ENCODE measurements around the gene FETUB. TPM values are rescaled to one million over a fixed set of nuclear protein-coding genes. Genes with fewer than 3 reads are reported as not detected.
A peak's percentile ranks its signal among the peaks of the same experiment; 100 is the strongest.

The FETUB gene
- polyA plus RNA-seq, 1 donor (not counting 4 experiments of a cell fraction or from before 2014, with no cell fraction given), result 0.25 TPM

- no peaks in the 10 kb centered on the region for H3K79me2 ChIP-seq (ENCODE audit: control insufficient read depth, insufficient read depth, low read length)
- no peak overlapping the region for H3K27ac ChIP-seq (ENCODE audit: control insufficient read depth, insufficient read depth, low read length)
- no peaks in the 10 kb centered on the region for H3K9me1 ChIP-seq (ENCODE audit: control insufficient read depth, extremely low read depth, insufficient read depth, low read length)
- no peaks in the 10 kb centered on the region for H3K27me3 ChIP-seq (ENCODE audit: control insufficient read depth, extremely low read depth, insufficient read depth, low read length)
- H3K36me3 ChIP-seq (ENCODE audit: control insufficient read depth in 2 of 2, extremely low read depth in 1 of 2, insufficient read depth in 2 of 2, low read length in 2 of 2), result no peaks in the 10 kb centered on the region
- peak overlapping the region; percentile 60 for H3K4me2 ChIP-seq (ENCODE audit: control insufficient read depth, extremely low read depth, insufficient read depth, low read depth, low read length)
- DNase-seq (ENCODE audit: low read depth, low spot score), result no peak
- dilution Hi-C loops (cut with MboI; ENCODE audit: extremely low pct_ligation_motif_present, low sequenced_read_pairs), result no loop called here
- H3K4me3 ChIP-seq (ENCODE audit: control insufficient read depth in 2 of 3, extremely low read depth in 1 of 3, insufficient read depth in 2 of 3, low read depth in 1 of 3, low read length in 3 of 3), result no peak overlapping the region
- peaks cover 45% of the 10 kb centered on the region for H3K4me1 ChIP-seq (ENCODE audit: control insufficient read depth, extremely low read depth, insufficient read depth, low read length)
- H2AFZ ChIP-seq (ENCODE audit: control insufficient read depth, low read length), result peak overlapping the region; percentile 76
- no peaks in the 10 kb centered on the region for H3K9me3 ChIP-seq (ENCODE audit: control insufficient read depth, low read depth, low read length)
- no peak overlapping the region for H3K9ac ChIP-seq (ENCODE audit: control insufficient read depth, extremely low read depth, insufficient read depth, low read length)
- peak; percentile 96 for FAIRE-seq
- no peaks in the 10 kb centered on the region for H4K20me1 ChIP-seq (ENCODE audit: control insufficient read depth, extremely low read depth, insufficient read depth, low read length)
- TF ChIP-seq EZH2 (IDR thresholded peaks at IDR 0.05; ENCODE audit: low read length), result no peak
- TF ChIP-seq, protein P1, sequence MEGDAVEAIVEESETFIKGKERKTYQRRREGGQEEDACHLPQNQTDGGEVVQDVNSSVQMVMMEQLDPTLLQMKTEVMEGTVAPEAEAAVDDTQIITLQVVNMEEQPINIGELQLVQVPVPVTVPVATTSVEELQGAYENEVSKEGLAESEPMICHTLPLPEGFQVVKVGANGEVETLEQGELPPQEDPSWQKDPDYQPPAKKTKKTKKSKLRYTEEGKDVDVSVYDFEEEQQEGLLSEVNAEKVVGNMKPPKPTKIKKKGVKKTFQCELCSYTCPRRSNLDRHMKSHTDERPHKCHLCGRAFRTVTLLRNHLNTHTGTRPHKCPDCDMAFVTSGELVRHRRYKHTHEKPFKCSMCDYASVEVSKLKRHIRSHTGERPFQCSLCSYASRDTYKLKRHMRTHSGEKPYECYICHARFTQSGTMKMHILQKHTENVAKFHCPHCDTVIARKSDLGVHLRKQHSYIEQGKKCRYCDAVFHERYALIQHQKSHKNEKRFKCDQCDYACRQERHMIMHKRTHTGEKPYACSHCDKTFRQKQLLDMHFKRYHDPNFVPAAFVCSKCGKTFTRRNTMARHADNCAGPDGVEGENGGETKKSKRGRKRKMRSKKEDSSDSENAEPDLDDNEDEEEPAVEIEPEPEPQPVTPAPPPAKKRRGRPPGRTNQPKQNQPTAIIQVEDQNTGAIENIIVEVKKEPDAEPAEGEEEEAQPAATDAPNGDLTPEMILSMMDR (optimal IDR thresholded peaks at IDR 0.05 in 1 of 3, IDR thresholded peaks at IDR 0.05 in 1 of 3, conservative IDR thresholded peaks at IDR 0.05 in 1 of 3; ENCODE audit: extremely low read depth in 1 of 3, insufficient read depth in 2 of 3, low read length in 3 of 3), result no peak
Observed at GRCh38 chr3:186644683-186645082, 4.5 kb downstream of the FETUB start.

- Histone ChIP-seq H3K9ac (ENCODE audit: control insufficient read depth, extremely low read depth, insufficient read depth, low read length) (no peak overlapping the region), H3K9me1 (ENCODE audit: control insufficient read depth, extremely low read depth, insufficient read depth, low read length) (no peaks in the 10 kb centered on the region), H3K36me3 (ENCODE audit: control insufficient read depth in 2 of 2, extremely low read depth in 1 of 2, insufficient read depth in 2 of 2, low read length in 2 of 2) (no peaks in the 10 kb centered on the region), H4K20me1 (ENCODE audit: control insufficient read depth, extremely low read depth, insufficient read depth, low read length) (no peaks in the 10 kb centered on the region), H3K4me2 (ENCODE audit: control insufficient read depth, extremely low read depth, insufficient read depth, low read depth, low read length) (no peak overlapping the region), H3K27me3 (ENCODE audit: control insufficient read depth, extremely low read depth, insufficient read depth, low read length) (no peaks in the 10 kb centered on the region), H3K79me2 (ENCODE audit: control insufficient read depth, insufficient read depth, low read length) (no peaks in the 10 kb centered on the region), H3K27ac (ENCODE audit: control insufficient read depth, insufficient read depth, low read length) (no peak overlapping the region), H3K4me3 (ENCODE audit: control insufficient read depth in 2 of 3, extremely low read depth in 1 of 3, insufficient read depth in 2 of 3, low read depth in 1 of 3, low read length in 3 of 3) (no peak overlapping the region), H3K9me3 (ENCODE audit: control insufficient read depth, low read depth, low read length) (no peaks in the 10 kb centered on the region), H2AFZ (ENCODE audit: control insufficient read depth, low read length) (no peak overlapping the region), H3K4me1 (ENCODE audit: control insufficient read depth, extremely low read depth, insufficient read depth, low read length) (peaks cover 31% of the 10 kb centered on the region)
- TF ChIP-seq, protein P1 (optimal IDR thresholded peaks at IDR 0.05 in 1 of 3, IDR thresholded peaks at IDR 0.05 in 1 of 3, conservative IDR thresholded peaks at IDR 0.05 in 1 of 3; ENCODE audit: extremely low read depth in 1 of 3, insufficient read depth in 2 of 3, low read length in 3 of 3), result no peak
- TF ChIP-seq EZH2 (IDR thresholded peaks at IDR 0.05; ENCODE audit: low read length), result no peak
- no peak for DNase-seq (ENCODE audit: low read depth, low spot score)
- no peak for FAIRE-seq
- dilution Hi-C loops (cut with MboI; ENCODE audit: extremely low pct_ligation_motif_present, low sequenced_read_pairs), result no loop called here
Observed at GRCh38 chr3:186646106-186646505, 5.9 kb downstream of the FETUB start.

Data from keratinocyte (primary cell).